Medulla oblongata (tissue), 1 donor: Measurements from ENCODE around the gene ZNF391.
"Not testable (repeated sequence)": the region's sequence is repeated elsewhere in the genome, so short reads cannot be mapped to it uniquely, and the experiment has no call there.

Experiments used
- DNase-seq: peaks from one replicate; pipeline ENCODE4 v3.0.0-alpha.2; 2015; ENCODE audit errors: extremely low spot score

Gene ZNF391

GRCh38 chr6:27388293-27389197 is at the start of gene ZNF391:
ZNF391 (plus strand) TSS chr6:27388759; CDS start chr6:27400371, 11,612 bp downstream.
- DNase-seq, result peak; percentile 87

- no peak for DNase-seq
Measured at GRCh38 chr6:27352850-27353249, 35.7 kb upstream of the ZNF391 start.

GRCh38 chr6:27358786-27359185 is 29.8 kb upstream of the ZNF391 start:
- DNase-seq, result no peak

- no peak for DNase-seq
Measured at GRCh38 chr6:27359231-27359630, 29.3 kb upstream of the ZNF391 start.

- no peak for DNase-seq
Measured at GRCh38 chr6:27368202-27368601, 20.4 kb upstream of the ZNF391 start.

GRCh38 chr6:27370391-27370790 is 18.2 kb upstream of the ZNF391 start:
- DNase-seq, result no peak

- DNase-seq, result peak; percentile 75
Measured at GRCh38 chr6:27374824-27375612, 13.5 kb upstream of the ZNF391 start.

GRCh38 chr6:27375613-27376079 is 12.9 kb upstream of the ZNF391 start:
- DNase-seq, result peak; percentile 23

GRCh38 chr6:27378406-27378805 is 10.2 kb upstream of the ZNF391 start:
- not testable (repeated sequence) for DNase-seq

- not testable (repeated sequence) for DNase-seq
Measured at GRCh38 chr6:27381001-27381400, 7.6 kb upstream of the ZNF391 start.

- no peak for DNase-seq
Measured at GRCh38 chr6:27383011-27383410, 5.5 kb upstream of the ZNF391 start.

GRCh38 chr6:27383481-27383880 is 5.1 kb upstream of the ZNF391 start:
- DNase-seq, result no peak

GRCh38 chr6:27392623-27393022 is 4.1 kb downstream of the ZNF391 start:
- no peak for DNase-seq

GRCh38 chr6:27394073-27394472 is 5.5 kb downstream of the ZNF391 start:
- no peak for DNase-seq

- DNase-seq, result no peak
Measured at GRCh38 chr6:27400877-27401642, 12.5 kb downstream of the ZNF391 start.

GRCh38 chr6:27406085-27406484 is 17.5 kb downstream of the ZNF391 start:
- DNase-seq, result no peak

GRCh38 chr6:27407153-27407814 is 18.7 kb downstream of the ZNF391 start:
- DNase-seq, result no peak

GRCh38 chr6:27414300-27414699 is 25.7 kb downstream of the ZNF391 start:
- no peak for DNase-seq

GRCh38 chr6:27414996-27415395 is 26.4 kb downstream of the ZNF391 start:
- no peak for DNase-seq

- DNase-seq, result no peak
Measured at GRCh38 chr6:27415898-27416297, 27.3 kb downstream of the ZNF391 start.

GRCh38 chr6:27419363-27419762 is 30.8 kb downstream of the ZNF391 start:
- no peak for DNase-seq
